GM12892 (cell line): ENCODE measurements around the gene PPP2R2B.

ENCODE experiments used
- POLR2A ChIP-seq: IDR thresholded peaks from 2 replicates; pipeline ENCODE4 v1.6.1; 2011; ENCODE audit warnings: low read depth, low read length, control low read depth
- POLR2AphosphoS5 ChIP-seq: IDR thresholded peaks from 2 replicates; pipeline ENCODE4 v1.6.1; 2011; ENCODE audit warnings: low read depth, low read length, control low read depth
- TAF1 ChIP-seq: IDR thresholded peaks from 2 replicates; pipeline ENCODE4 v1.6.1; 2011; ENCODE audit warnings: low read depth, mild to moderate bottlenecking, control low read depth, low read length, borderline replicate concordance

DNA sequence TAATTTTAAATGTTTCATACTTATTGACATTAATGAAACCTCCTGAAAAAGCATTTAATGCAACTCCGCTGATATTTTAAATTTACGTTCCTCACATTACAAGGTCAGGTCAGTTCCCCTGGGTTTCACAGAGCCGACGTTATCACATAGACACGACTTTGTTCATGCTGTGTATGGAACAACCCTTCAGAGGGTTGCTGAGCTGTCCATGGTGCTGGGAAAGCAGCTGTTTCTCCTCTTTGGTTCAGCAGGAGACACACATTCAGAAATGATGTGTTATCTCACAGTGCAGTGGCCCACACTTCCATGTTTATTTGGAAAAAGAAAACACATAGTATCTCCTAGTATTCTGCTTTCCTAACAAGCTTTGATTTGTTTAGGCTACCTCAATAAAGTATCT lies 53.5 kb downstream of the PPP2R2B start:
- TF ChIP-seq POLR2AphosphoS5 = no peak
- no peak for TF ChIP-seq POLR2A
- TF ChIP-seq TAF1 = no peak
